GM12878 (cell line): ENCODE results near the gene KCNH4.

ENCODE experiments used
- EP300 ChIP-seq, 2 experiments: fragments of 150-350 bp in 1 of 2; IDR thresholded peaks; 2 replicates each; pipeline ENCODE4 v1.6.1; 2011 to 2012; ENCODE audit warnings: low read depth in 2 of 2, low read length in 2 of 2, borderline replicate concordance in 1 of 2, improper control_type of control experiment in 1 of 2, inconsistent platforms in 1 of 2; ENCODE audit not compliant: control insufficient read depth in 1 of 2
- EZH2 ChIP-seq: IDR thresholded peaks from 2 replicates; pipeline ENCODE4 v1.6.1; 2012; ENCODE audit warnings: low read depth, mild to moderate bottlenecking, control low read depth, inconsistent platforms, low read length, borderline replicate concordance; ENCODE audit not compliant: control insufficient read depth
- GABPA ChIP-seq: IDR thresholded peaks from 2 replicates; pipeline ENCODE4 v1.6.1; 2014; ENCODE audit warnings: antibody characterized with exemption, low read depth, mild to moderate bottlenecking, inconsistent platforms
- POLR2A ChIP-seq: IDR thresholded peaks from 2 replicates; pipeline ENCODE4 v1.6.1; 2011; ENCODE audit warnings: low read depth, mild to moderate bottlenecking, low read length
- SIN3A ChIP-seq: IDR thresholded peaks from 2 replicates; pipeline ENCODE4 v1.6.1; 2012; ENCODE audit warnings: low read depth, low read length, improper control_type of control experiment
- TARDBP ChIP-seq: IDR thresholded peaks from 2 replicates; pipeline ENCODE4 v1.6.1; 2016; ENCODE audit warnings: borderline replicate concordance
- TF ChIP-seq, protein P1 (sequence below): fragments of 450-650 bp; IDR thresholded peaks from 2 replicates; pipeline ENCODE4 v1.6.1; 2014; ENCODE audit warnings: mild to moderate bottlenecking
- TF ChIP-seq, protein P2 (sequence below), 3 experiments: IDR thresholded peaks in 2 of 3; conservative IDR thresholded peaks in 1 of 3; 2 replicates each; pipeline ENCODE4 v1.5.1; 2011; ENCODE audit warnings: low read depth in 3 of 3, low read length in 3 of 3, mild to moderate bottlenecking in 3 of 3, control low read depth in 2 of 3, moderate library complexity in 2 of 3, inconsistent platforms in 1 of 3, mixed read lengths in 1 of 3; ENCODE audit not compliant: control insufficient read depth in 2 of 3, insufficient read depth in 1 of 3; ENCODE audit errors: extremely low read depth in 1 of 3
- TF ChIP-seq, protein P3 (sequence below): IDR thresholded peaks from 2 replicates; pipeline ENCODE4 v1.6.1; 2012; ENCODE audit warnings: low read depth, low read length, improper control_type of control experiment

DNA sequence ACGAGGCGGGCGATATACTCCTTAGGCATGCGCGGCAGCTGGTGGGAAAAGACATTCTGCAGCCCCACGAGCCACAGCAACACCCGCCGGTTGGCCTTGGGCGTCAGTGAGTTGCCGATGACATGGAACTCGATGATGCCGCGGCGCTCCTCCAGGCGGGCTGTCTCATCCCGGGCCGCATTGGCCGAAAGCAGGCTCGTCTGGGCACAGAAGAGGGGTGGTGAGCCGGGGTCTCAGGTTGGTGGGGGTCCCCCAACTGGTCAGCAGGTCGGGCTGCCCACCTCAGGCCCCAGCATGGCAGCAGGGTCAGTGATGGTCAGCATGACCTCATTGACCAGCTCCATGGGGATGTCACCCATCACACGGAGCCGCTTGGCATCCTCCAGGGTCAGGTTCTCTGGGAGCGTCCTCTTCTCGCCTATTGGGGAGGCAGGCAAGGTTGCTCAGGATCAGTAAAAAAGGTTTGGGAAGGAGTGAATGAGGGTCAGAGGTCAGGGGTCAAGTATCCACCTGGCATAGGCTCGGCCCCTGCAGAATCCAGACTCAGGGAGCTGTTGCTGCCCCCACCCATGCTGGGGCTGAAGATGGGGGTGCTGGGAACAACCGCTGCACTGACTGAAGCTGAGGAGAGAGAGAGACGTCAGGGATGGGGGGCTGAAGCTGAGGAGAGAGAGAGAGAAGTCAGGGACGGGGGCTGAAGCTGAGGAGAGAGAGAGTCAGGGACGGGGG, 63.4 kb downstream of the KCNH4 start:
- TF ChIP-seq, protein P1, sequence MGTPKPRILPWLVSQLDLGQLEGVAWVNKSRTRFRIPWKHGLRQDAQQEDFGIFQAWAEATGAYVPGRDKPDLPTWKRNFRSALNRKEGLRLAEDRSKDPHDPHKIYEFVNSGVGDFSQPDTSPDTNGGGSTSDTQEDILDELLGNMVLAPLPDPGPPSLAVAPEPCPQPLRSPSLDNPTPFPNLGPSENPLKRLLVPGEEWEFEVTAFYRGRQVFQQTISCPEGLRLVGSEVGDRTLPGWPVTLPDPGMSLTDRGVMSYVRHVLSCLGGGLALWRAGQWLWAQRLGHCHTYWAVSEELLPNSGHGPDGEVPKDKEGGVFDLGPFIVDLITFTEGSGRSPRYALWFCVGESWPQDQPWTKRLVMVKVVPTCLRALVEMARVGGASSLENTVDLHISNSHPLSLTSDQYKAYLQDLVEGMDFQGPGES: no peak
- TF ChIP-seq, protein P2, sequence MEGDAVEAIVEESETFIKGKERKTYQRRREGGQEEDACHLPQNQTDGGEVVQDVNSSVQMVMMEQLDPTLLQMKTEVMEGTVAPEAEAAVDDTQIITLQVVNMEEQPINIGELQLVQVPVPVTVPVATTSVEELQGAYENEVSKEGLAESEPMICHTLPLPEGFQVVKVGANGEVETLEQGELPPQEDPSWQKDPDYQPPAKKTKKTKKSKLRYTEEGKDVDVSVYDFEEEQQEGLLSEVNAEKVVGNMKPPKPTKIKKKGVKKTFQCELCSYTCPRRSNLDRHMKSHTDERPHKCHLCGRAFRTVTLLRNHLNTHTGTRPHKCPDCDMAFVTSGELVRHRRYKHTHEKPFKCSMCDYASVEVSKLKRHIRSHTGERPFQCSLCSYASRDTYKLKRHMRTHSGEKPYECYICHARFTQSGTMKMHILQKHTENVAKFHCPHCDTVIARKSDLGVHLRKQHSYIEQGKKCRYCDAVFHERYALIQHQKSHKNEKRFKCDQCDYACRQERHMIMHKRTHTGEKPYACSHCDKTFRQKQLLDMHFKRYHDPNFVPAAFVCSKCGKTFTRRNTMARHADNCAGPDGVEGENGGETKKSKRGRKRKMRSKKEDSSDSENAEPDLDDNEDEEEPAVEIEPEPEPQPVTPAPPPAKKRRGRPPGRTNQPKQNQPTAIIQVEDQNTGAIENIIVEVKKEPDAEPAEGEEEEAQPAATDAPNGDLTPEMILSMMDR (IDR thresholded peaks at IDR 0.05 in 2 of 3, conservative IDR thresholded peaks at IDR 0.05 in 1 of 3; ENCODE audit: control insufficient read depth in 2 of 3, extremely low read depth in 1 of 3, insufficient read depth in 1 of 3, low read depth in 3 of 3, low read length in 3 of 3): no peak
- TF ChIP-seq SIN3A (no peak), TARDBP (no peak), EZH2 (no peak), GABPA (no peak), EP300 (IDR thresholded peaks at IDR 0.05; ENCODE audit: borderline replicate concordance in 1 of 2, control insufficient read depth in 1 of 2, low read depth in 2 of 2, low read length in 2 of 2) (no peak), POLR2A (no peak)
- TF ChIP-seq, protein P3, sequence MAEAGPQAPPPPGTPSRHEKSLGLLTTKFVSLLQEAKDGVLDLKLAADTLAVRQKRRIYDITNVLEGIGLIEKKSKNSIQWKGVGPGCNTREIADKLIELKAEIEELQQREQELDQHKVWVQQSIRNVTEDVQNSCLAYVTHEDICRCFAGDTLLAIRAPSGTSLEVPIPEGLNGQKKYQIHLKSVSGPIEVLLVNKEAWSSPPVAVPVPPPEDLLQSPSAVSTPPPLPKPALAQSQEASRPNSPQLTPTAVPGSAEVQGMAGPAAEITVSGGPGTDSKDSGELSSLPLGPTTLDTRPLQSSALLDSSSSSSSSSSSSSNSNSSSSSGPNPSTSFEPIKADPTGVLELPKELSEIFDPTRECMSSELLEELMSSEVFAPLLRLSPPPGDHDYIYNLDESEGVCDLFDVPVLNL: no peak
